ENCODE measurements around the gene PLEK. TPM values are rescaled to one million over a fixed set of nuclear protein-coding genes. Genes with fewer than 3 reads are reported as not detected.
"Not testable (repeated sequence)": the region's sequence is repeated elsewhere in the genome, so short reads cannot be mapped to it uniquely, and the experiment has no call there.

Gene PLEK
- total RNA-seq, 1 donor: 48.2 TPM

DNA sequence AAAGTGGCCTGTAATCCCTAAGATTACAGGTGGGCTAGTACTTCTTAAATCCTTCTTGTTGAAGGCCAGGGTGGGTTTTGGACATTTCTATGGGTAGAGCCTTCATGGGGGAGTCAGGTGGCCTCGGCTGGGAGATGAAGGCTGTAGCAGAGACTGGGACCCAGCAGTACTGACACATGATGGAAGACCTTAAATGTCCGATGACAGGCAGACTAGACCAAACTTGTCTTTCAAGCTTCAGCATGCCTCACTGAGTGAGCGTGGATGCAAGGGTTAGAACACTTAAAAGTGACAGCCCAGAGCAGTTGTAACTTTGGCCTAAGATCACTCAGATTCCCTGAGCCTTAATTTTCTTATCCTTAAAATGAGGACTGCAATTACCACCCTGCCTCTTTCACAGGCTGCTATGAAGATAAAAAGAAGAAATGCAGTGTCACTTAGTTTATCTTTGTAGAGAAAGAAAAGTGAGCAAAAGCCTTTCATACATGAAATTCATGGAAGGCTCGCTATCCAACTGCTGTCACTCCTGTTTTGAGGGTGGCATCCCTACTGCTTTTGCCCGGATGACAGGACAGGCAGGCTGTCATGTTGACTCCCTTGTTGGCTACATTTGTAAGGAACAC lies 19.5 kb downstream of the PLEK start:
- DNase-seq (ENCODE audit: low read depth in 2 of 3, low spot score in 2 of 3): no peak

DNA sequence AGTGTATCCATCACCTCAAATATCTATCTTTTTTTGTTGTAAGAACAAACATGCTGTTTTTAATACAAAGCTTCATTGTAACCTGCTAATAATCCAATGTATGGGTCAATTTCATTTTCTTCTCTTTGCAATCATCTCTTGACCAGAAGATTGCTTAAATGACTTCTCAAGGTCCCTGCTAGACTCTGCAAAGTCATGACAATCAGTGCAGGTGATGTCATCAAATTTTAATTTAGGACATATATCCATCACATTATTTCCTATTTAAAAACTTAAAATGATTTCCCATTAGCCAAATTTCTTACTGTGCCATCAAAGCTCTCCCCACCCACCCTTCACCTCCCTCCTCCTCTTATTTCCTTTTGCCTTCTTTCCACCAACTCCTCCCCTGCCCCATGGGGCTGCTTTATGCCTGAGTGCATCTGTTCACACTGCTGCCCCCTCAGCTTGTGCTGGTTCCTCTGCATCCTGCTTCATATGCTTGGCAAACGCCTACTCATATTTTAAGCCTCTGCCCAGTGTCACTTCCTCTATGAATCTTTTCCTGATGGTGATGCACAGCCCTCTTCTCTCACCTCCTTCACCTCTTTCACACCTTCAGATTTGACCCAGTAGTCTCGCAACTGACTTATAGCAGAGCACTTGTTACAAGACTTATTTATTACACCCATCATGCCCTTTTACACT lies 20.3 kb downstream of the PLEK start:
- peak in 2 of 3 donors; percentile 35 to 37 for DNase-seq (ENCODE audit: low read depth in 2 of 3, low spot score in 2 of 3)

DNA sequence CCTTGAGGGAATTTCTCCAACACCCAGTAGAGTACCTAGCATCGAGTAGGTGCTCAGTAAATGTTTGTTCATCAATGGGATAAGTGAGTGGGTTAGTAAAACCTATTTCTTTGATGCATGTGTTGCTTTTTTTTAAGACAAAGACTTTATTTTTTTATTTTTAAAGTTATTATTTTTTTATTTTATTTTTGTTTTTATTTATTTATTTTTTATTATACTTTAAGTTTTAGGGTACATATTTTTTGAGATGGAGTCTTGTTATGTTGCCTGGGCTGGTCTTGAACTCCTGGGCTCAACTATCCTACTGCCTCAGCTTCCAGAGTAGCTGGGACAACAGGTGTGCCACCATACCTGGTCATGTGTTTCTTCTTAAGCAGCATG lies 20.8 kb downstream of the PLEK start:
- no peak for DNase-seq (ENCODE audit: low read depth in 2 of 3, low spot score in 2 of 3)

DNA sequence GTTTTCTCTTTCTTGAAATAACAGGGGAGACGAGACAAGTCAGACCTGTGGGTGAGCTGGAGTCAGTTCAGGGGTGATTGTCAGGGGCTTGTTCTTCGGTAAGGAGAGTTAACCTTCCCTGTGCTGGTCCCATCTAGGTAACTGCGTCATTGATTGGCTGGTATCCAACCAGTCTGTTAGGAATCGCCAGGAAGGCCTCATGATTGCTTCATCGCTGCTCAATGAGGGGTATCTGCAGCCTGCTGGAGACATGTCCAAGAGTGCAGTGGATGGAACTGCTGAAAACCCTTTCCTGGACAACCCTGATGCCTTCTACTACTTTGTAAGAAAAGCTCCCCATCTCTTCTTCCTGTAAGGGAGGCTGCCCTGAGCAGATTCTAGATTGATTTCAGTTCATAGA lies 21.3 kb downstream of the PLEK start:
- DNase-seq (ENCODE audit: low read depth in 2 of 3, low spot score in 2 of 3): no peak

DNA sequence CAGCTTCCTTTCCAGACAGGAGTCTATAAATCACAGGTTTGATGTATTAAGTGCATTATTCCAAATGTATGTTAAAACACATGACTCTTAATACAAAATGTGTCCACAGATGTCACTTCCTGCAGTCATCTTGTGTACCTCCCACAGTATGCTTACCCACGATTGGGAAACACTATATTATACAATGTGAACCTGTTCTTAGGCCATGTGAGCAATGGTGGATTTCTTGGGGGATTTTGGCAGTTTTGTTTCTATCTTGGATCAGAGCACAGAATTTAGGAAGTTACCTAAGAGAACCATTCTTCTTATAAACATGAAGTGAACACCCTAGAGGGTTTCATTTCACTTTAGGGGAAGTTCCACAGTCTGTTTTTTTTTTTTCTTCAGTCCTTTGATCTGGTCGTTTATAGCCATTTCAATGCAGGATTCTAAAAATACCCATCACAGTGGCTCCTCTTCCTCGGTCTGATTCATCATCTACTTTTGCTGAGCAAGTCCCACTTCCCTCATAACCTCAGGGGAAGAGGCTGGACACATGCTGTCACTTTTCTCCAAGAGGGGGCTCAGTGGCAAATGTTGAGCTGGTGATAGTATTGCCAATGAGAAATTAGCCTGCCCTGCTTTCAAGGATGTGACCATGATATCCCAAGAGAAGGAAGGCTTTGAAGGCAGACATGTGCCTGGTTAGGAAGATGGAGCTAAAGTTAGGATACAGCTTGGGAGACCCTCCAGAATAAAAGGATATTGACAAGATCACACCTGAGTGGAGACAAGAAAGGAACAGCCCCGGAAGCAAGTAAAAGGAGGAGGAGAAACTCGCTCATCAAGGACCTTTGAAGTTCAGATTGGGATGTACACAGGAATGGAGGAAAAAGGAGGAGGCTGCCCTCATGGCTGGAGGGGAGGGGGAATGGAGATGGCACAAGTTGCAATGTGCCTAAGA lies 22.6 kb downstream of the PLEK start:
- DNase-seq (ENCODE audit: low read depth in 2 of 3, low spot score in 2 of 3): peak in 2 of 3 donors; percentile 63 to 64

DNA sequence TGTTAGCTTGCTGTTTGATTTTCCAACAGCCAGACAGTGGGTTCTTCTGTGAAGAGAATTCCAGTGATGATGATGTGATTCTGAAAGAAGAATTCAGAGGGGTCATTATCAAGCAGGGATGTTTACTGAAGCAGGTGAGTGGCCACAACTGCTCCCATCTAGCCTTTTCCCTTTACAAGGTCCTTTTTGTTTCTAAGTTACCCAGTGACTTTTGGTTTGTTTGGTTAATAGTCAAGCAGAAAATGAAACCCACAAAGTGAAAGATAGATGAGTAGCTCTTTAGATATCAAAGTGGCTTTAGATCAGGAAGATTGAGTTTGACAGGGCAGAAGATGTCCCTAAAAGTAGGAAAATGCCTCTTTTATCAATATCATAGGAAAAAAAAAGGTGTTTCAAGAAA lies 23.3 kb downstream of the PLEK start:
- no peak for DNase-seq (ENCODE audit: low read depth in 2 of 3, low spot score in 2 of 3)

DNA sequence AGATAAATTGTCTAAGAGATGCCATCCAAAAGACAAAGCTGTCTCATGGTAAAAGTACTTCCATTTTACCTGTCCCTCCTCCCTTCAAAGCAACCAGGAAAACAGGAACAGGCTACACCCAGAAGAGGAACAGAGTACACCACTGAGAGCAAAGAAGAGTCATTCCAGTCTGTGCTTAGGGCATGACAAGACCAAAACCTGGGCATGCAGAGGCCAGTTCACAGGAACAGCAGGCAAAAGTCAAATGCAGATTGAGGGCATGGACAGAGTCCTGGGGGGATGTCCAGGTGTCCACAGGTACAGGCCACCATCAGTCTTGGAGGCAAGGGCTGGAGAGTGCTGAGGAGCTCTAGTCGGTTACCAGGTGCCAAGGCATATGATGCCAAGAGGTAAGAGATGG lies 23.7 kb downstream of the PLEK start:
- no peak for DNase-seq (ENCODE audit: low read depth in 2 of 3, low spot score in 2 of 3)

DNA sequence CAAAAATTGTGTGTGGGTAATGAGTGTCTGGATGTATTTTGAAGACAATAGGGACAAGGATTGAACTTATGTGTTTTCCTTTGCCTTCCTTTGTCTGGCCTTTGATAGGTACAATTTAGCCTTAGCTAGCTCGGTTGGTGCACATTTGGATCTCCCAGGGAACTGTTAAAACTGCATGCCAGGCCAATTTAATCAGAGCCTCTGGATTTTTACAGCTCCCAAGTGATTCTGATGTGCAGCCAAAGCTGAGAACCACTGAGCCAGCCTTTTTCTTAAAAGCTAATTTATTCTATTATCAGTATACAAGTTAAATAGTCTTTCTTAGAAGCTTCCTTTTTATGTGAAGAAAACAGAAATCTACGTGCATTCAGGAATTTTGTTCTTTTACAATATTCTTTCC lies 25.0 kb downstream of the PLEK start:
- no peak for DNase-seq (ENCODE audit: low read depth in 2 of 3, low spot score in 2 of 3)

DNA sequence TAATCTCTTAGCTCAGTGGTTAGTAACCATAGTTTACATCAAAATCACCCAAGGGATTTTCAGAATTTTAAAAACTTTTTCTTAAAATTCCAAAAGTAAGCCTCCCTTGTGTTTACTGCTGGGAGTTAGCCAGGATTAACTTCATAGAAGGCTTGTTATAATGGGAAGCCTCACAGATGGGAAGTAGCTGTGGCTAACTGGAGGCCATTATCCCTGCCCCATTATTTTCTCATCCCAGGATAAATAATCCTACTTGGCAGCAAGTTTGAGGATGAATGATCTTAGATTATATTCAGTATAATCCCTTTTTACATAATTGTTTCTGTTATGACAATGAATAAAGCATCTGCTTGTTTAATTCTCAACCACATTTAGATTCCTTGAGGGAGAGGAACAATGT lies 25.5 kb downstream of the PLEK start:
- no peak for DNase-seq (ENCODE audit: low read depth in 2 of 3, low spot score in 2 of 3)

DNA sequence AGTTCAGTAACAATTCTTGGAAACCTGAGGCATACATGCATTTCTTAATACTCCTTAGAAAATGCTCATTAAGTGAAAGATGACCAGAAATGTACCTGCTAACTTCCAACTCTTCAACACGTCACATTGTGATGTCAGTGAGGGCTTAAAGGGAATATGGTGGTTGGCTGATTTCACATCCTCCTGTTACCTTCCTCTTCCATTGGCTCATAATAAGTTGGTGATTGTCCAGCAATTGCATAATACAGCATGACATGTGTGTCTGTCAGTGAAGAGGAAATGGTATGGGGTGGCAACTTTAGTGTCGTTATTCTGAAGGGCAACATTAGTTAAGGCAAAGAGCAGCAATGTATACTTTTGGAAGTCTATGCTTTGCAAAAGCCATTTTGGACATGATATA lies 26.0 kb downstream of the PLEK start:
- no peak for DNase-seq (ENCODE audit: low read depth in 2 of 3, low spot score in 2 of 3)

DNA sequence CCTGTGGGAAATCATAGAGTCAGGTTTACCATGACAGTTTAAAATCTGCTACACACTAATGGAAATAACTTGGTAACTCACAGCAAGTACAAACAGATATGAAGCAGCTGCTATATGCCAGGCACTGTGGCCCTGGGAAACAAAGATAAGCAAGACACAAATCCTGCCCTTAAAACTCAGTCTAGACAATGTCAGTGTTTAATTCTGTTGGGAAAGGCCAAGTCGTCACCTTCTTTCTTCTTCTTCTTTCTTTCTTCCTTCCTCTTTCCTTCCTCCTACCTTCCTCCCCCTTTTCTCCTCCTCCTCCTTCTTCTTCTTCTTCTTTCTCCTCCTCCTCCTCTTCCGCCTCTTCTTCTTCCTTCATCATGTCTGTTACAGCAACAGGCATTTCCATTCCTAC lies 26.8 kb downstream of the PLEK start:
- no peak for DNase-seq (ENCODE audit: low read depth in 2 of 3, low spot score in 2 of 3)

DNA sequence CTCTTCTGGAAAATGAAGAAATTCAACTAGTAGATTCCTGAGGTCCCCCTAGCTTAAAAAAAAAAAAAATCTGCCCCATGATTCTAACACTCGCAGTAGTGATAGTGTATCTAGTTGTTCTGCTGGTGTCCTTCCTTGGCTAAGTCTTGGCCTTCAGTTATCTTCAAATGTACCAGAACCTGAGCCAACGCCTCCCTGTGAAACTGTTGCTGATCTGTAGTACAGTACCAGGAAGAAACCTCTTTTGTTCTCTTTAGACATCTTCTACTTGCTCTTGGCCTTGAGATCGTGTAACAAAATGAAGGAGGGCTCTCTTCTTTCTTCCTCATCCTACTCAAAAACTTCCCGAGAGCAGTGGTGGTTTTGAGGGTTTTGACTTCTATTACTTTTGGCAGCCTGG lies 31.0 kb downstream of the PLEK start:
- no peak for DNase-seq (ENCODE audit: low read depth in 2 of 3, low spot score in 2 of 3)

DNA sequence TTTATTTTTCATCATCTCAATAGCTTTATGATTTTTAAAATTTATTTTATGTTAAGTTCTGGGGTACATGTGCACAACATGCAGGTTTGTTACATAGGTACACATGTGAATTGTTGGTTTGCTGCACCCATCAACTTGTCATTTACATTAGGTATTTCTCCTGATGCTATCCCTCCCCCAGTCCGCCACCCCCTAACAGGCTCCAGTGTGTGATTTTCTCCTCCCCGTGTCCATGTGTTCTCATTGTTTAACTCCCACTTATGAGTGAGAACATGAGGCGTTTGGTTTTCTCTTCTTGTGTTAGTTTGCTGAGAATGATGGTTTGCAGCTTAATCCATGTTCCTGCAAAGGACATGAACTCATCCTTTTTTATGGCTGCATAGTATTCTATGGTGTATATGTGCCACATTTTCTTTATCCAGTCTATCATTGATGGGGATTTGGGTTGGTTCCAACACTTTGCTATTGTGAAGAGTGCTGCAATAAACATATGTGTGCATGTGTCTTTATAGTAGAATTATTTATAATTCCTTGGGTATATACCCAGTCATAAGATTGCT lies 32.7 kb downstream of the PLEK start:
- not testable (repeated sequence) for DNase-seq (ENCODE audit: low read depth in 2 of 3, low spot score in 2 of 3)

DNA sequence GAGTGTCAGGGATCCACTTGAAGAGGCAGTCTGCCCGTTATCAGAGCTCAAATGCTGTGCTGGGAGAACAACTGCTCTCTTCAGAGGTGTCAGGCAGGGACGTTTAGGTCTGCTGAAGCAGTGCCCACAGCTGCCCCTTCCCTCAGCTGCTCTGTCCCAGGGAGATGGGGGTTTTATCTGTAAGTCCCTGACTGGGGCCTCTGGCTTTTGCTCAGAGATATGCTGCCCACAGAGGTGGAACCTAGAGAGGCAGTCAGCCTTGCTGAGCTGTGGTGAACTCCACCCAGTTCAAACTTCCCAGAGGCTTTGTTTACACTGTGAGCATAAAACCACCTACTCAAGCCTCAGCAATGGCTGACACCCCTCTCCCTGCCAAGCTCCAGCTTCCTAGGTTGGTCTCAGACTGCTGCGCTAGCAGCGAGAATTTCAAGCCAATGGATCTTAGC lies 38.1 kb downstream of the PLEK start:
- DNase-seq (ENCODE audit: low read depth in 2 of 3, low spot score in 2 of 3): peak in 1 of 3 donors; percentile 47

DNA sequence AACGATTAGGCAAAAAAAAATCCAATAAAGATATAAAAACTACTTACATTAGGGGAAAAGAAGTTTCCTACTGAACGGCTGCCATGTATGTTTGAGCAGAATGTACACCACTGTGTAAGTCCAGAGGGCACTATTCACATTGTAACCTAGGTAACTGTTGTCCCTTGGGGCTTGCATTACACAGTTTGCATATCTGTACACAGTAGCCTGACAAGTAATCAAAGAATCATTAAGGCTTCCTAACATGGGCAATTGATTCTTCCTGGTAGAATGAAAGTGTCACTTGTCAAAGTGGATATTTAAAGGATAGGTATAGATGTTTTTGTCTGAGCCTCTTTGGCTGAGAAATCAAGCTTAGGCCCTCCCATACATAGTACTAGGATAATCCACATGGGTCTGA lies 39.1 kb downstream of the PLEK start:
- DNase-seq (ENCODE audit: low read depth in 2 of 3, low spot score in 2 of 3): no peak

DNA sequence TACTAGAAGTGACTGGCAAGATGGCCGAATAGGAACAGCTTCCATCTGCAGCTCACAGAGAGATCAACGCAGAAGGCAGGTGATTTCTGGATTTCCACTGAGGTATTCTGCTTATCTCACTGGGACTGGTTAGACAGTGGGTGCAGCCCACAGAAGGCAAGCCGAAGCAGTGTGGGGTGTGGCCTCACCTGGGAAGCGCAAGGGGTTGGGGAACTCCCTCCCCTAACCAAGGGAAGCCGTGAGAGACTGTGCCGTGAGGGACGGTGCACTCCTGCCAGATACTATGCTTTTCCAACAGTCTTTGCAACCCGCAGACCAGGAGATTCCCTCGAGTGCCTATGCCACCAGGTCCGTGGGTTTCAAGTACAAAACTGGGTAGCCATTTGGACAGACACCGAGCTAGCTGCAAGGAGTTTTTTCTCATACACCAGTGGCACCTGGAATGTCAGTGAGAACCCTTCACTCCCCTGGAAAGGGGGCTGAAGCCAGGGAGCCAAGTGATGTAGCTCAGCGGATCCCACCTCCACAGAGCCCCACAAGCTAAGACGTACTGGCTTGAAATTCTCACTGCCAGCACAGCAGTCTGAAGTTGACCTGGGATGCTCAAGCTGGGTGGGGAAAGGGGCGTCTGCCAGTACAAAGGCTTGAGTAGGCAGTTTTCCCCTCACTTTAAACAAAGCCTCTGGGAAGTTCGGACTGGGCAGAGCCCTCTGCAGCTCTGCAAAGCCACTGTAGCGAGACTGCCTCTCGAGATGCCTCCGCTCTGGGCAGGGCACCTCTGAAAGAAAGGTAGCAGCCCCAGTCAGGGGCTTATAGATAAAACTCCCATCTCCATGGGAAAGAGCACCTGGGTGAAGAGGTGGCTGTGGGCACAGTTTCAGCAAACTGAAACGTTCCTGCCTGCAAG lies 40.1 kb downstream of the PLEK start:
- DNase-seq (ENCODE audit: low read depth in 2 of 3, low spot score in 2 of 3): no peak

DNA sequence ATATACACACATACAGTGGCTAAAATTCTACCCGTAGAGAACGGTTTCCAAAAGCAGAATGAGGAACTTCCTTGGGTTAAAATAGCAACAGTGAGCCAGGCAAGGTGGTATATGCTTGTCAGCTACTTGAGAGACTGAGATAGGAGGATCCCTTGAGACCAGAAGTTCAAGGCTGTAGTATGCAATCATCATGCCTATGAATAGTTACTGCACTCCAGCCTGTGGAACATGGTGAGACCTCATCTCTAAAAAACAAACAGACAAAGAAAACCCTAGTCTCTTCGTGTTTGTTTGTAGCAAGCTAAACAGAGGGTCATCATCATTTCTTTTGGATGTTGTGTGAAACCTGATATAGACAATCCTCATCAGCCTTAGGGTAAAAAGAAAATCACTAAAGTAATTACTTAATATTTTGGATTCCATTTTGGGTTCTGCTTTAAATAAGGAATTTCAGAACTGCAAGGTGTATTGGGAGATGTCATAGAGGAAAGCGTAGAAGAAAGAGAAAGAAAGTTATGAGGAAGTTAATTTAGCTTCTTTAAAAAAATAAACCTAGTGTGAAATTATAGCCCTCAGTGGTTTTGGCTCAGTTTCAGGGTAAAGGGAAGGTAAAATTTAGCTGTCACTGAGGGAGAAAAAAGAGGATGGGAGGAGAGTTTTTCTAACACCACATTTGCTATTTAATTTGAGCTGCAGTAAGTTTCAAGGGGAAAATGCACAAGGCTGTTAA lies 46.5 kb downstream of the PLEK start:
- peak in 2 of 3 donors; percentile 45 to 77 for DNase-seq (ENCODE audit: low read depth in 2 of 3, low spot score in 2 of 3)

DNA sequence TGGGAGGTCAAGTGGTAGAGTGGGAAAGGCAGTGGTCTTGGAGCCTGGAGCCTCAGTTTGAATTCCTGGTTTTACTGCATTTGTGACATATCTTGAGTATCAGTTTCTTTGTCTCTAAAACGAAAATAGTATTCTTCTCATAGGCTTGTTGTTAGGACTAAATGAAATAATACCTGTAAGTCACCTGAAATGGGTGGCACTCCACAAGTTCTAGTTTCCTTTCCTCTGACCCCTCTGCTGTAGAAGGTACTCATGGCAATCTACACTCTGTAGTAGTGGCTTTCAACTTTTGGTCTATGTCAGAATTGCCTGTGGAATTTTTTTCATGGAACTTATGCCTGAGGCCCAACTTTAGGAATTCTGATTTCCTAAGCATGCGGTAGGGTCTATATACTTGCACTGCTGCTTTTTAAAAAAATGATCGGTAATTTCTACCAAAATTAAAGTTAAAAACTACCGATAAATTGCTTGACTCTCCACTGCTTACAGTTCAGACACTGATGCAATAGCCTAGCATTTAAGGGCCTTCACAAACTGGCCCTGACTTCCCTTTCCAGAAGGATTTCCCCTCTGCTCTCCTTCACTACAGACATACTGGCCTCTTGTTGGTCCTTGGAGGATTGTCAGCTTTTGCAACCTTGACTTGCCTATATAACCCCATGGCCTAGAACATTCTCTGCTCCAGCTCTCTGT lies 47.2 kb downstream of the PLEK start:
- DNase-seq (ENCODE audit: low read depth in 2 of 3, low spot score in 2 of 3): no peak

DNA sequence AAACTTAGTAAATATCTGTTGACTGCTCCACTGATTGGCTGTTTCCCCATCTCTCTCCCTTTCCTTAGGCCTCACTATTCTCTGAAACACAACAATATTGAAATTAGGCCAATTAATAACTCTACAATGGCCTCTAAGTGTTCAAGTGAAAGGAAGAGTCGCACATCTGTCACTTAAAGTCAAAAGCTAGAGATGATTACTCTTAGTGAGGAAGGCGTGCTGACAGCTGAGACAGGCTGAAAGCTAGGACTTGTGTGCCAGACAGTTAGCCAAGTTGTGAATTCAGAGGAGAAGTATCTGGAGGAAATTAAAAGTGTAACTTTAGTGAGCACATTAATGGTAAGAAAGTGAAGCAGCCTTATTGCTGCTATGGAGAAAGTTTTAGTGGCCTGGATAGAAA lies 48.4 kb downstream of the PLEK start:
- DNase-seq (ENCODE audit: low read depth in 2 of 3, low spot score in 2 of 3): no peak

All from hematopoietic multipotent progenitor cell (in vitro differentiated cells).